Prostate gland (tissue), 2 donors: ENCODE measurements around the gene SYT2. TPM values are rescaled to one million over a fixed set of nuclear protein-coding genes. Genes with fewer than 3 reads are reported as not detected.

Source experiments
- DNase-seq: peaks from one replicate; pipeline ENCODE4 v3.0.0-alpha.2; 2019; ENCODE audit warnings: low spot score
- H3K27ac ChIP-seq, 2 donors: fragments of 200-600 bp; sonication (generic); 2 replicates each; pipeline ENCODE4 v1.5.1; 2017 to 2019
- H3K27me3 ChIP-seq: fragments of 200-600 bp; sonication (generic); replicated peaks from 2 replicates; pipeline ENCODE4 v1.5.1; 2019; ENCODE audit not compliant: insufficient read depth
- H3K36me3 ChIP-seq, 2 donors: fragments of 200-600 bp; sonication (generic); 1 replicate in 1 of 2; 2 replicates in 1 of 2; pipeline versions ENCODE4 v1.5.1 to v1.8.1; 2017 to 2019
- H3K4me1 ChIP-seq: fragments of 200-600 bp; sonication (generic); replicated peaks from 2 replicates; pipeline ENCODE4 v1.5.1; 2019
- H3K4me3 ChIP-seq, 2 donors: fragments of 200-600 bp; sonication (generic); 2 replicates each; pipeline ENCODE4 v1.5.1; 2017 to 2019
- H3K9me3 ChIP-seq: fragments of 200-600 bp; sonication (generic); 2 replicates; pipeline ENCODE4 v1.5.1; 2017
- CTCF ChIP-seq, 4 experiments: fragments of 200-600 bp in 2 of 4; fragments of 450-650 bp in 2 of 4; sonication (generic) in 2 of 4; IDR thresholded peaks; 1 replicate in 3 of 4; 2 replicates in 1 of 4; pipeline ENCODE4 v1.5.1; 2016 to 2019; ENCODE audit warnings: antibody characterized with exemption in 4 of 4, mild to moderate bottlenecking in 2 of 4, moderate library complexity in 2 of 4
- POLR2A ChIP-seq: fragments of 450-650 bp; IDR thresholded peaks from one replicate; pipeline ENCODE4 v1.6.1; 2016; ENCODE audit warnings: antibody characterized with exemption, mild to moderate bottlenecking
- POLR2AphosphoS5 ChIP-seq: sonication (generic); formaldehyde crosslinking; IDR thresholded peaks from one replicate; pipeline ENCODE4 v1.6.1; 2017; ENCODE audit warnings: antibody characterized with exemption
- WGBS: methylation state at CpG from one replicate; pipeline ENCODE4 v1.1.5; 2018; 5-methylcytosine and 5-hydroxymethylcytosine counted together
- intact Hi-C: fragments of 100-400 bp; cut with DNase I; formaldehyde crosslinking; loops from one replicate; pipeline ENCODE4 v1.14.2; 2022
- total RNA-seq, 2 donors: library from RNA; depleted of rRNA; stranded (reverse); fragments of >200 nt; gene quantifications; one replicate each; pipeline ENCODE4 v1.1.0, GENCODE V29; 2016

Gene SYT2
- total RNA-seq, 2 donors from 2014 or later = 0.09 to 7.1 TPM

DNA sequence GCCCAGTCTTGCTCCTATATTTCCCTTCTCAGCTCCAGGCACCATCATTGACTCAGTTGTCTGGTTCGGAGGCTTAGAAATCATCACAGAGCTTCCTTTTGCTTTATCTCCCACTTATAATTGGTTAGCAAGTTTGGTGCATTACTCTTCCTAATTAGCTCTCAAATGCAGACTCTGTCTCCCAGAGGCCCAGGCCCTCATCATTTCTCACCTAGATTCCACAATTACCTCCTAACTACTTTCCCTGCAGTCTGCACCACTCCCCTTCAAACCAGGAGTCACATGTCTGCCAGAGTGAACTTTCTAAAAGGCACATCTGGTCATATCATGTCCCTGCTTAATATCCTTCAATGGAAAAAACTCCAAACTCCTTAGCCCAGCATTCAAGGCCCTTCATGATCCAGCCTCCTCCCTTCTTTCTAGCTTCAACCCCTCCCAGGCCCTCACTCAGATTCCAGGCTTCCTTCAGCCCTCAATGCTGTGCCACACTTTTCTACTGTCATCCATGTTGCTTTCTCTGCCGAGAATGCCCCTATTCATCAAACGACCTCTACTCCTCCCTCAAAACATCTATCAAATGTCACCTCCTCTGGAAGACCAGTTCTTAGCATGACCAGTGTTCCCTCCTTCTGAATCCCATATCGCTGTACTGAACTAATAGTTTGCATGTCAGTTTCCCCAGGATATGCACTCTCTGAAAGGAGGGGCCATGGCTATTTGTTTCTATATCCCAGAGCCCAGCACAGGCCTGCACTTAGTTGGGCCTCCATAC lies 30.7 kb downstream of the SYT2 start:
- DNase-seq = no peak
- intact Hi-C loops = no loop called here
- TF ChIP-seq CTCF (IDR thresholded peaks at IDR 0.05) (no peak), POLR2A (no peak), POLR2AphosphoS5 (no peak)

GRCh38 chr1:202677433-202677832 lies 32.8 kb downstream of the SYT2 start:
- Histone ChIP-seq H3K36me3 (no peaks in the 10 kb centered on the region), H3K27me3 (no peaks in the 10 kb centered on the region), H3K9me3 (no peaks in the 10 kb centered on the region), H3K27ac (no peak overlapping the region), H3K4me3 (no peak overlapping the region), H3K4me1 (no peaks in the 10 kb centered on the region)
- WGBS = 93% methylated on average over 2 of the region's 2 CpGs
- no peak for TF ChIP-seq POLR2AphosphoS5
- TF ChIP-seq CTCF (IDR thresholded peaks at IDR 0.05) = no peak
- no peak for TF ChIP-seq POLR2A
- no peak for DNase-seq
- intact Hi-C loops = no loop called here

More for the DNA sequence above, 30.7 kb downstream of the SYT2 start:
- Histone ChIP-seq H3K27me3 (no peaks in the 10 kb centered on the region), H3K4me3 (no peak overlapping the region), H3K4me1 (no peaks in the 10 kb centered on the region), H3K27ac (no peak overlapping the region), H3K9me3 (no peaks in the 10 kb centered on the region), H3K36me3 (no peaks in the 10 kb centered on the region)
- 61% methylated on average over 4 of the region's 4 CpGs for WGBS

- H3K27me3 ChIP-seq = no peaks in the 10 kb centered on the region
- H3K4me1 ChIP-seq = no peaks in the 10 kb centered on the region
- H3K9me3 ChIP-seq = no peaks in the 10 kb centered on the region
- intact Hi-C loops = no loop called here
- H3K27ac ChIP-seq = no peak overlapping the region
- no peak overlapping the region for H3K4me3 ChIP-seq
- TF ChIP-seq POLR2A = no peak
- no peak for TF ChIP-seq POLR2AphosphoS5
- TF ChIP-seq CTCF (IDR thresholded peaks at IDR 0.05) = no peak
- 83% methylated on average over 5 of the region's 5 CpGs for WGBS
- no peaks in the 10 kb centered on the region for H3K36me3 ChIP-seq
- DNase-seq = no peak
These were observed 36.7 kb downstream of the SYT2 start for GRCh38 chr1:202673531-202673930.

GRCh38 chr1:202671399-202671798 lies 38.9 kb downstream of the SYT2 start:
- DNase-seq = peak; percentile 61
- H3K9me3 ChIP-seq = no peaks in the 10 kb centered on the region
- no peaks in the 10 kb centered on the region for H3K27me3 ChIP-seq
- H3K4me1 ChIP-seq = no peaks in the 10 kb centered on the region
- H3K36me3 ChIP-seq = no peaks in the 10 kb centered on the region
- TF ChIP-seq CTCF (IDR thresholded peaks at IDR 0.05) (no peak), POLR2AphosphoS5 (no peak), POLR2A (no peak)
- H3K27ac ChIP-seq = no peak overlapping the region
- intact Hi-C loops = no loop called here
- 38% methylated on average over 5 of the region's 5 CpGs for WGBS
- no peak overlapping the region for H3K4me3 ChIP-seq

GRCh38 chr1:202665417-202665816 lies 44.8 kb downstream of the SYT2 start:
- no peaks in the 10 kb centered on the region for H3K36me3 ChIP-seq
- no peaks in the 10 kb centered on the region for H3K27me3 ChIP-seq
- no peak overlapping the region for H3K4me3 ChIP-seq
- intact Hi-C loops = no loop called here
- H3K27ac ChIP-seq = no peak overlapping the region
- no peak for TF ChIP-seq POLR2A
- no peak for TF ChIP-seq CTCF (IDR thresholded peaks at IDR 0.05)
- TF ChIP-seq POLR2AphosphoS5 = no peak
- H3K4me1 ChIP-seq = no peaks in the 10 kb centered on the region
- no peaks in the 10 kb centered on the region for H3K9me3 ChIP-seq
- no peak for DNase-seq
- 81% methylated on average over 3 of the region's 3 CpGs for WGBS
